Kidney (tissue), 14 donors: Measurements from ENCODE around the gene BCL2L15. TPM values are rescaled to one million over a fixed set of nuclear protein-coding genes. Genes with fewer than 3 reads are reported as not detected.
A peak's percentile ranks its signal among the peaks of the same experiment; 100 is the strongest.

Source experiments
- DNase-seq, 5 donors: peaks; one replicate each; pipeline ENCODE4 v3.0.0-alpha.2; 2013 to 2020
- FAIRE-seq: peaks from 2 replicates; lab custom pipeline; 2012; peaks lifted over from hg19 to GRCh38; lab: Jason Lieb, UNC
- H3K27ac ChIP-seq, 2 donors: one replicate each; pipeline ENCODE4 v1.7.0; 2013; ENCODE audit warnings: low read depth in 2 of 2, low read length in 2 of 2, inconsistent platforms in 1 of 2
- H3K27me3 ChIP-seq: one replicate; pipeline ENCODE4 v1.7.1; 2013; ENCODE audit warnings: low read length, inconsistent platforms; ENCODE audit not compliant: control insufficient read depth, insufficient read depth
- H3K36me3 ChIP-seq, 3 donors: one replicate each; pipeline versions ENCODE4 v1.7.0 to v1.7.1; 2013; ENCODE audit warnings: low read length in 3 of 3, control low read depth in 1 of 3, inconsistent platforms in 1 of 3; ENCODE audit not compliant: insufficient read depth in 3 of 3, control insufficient read depth in 2 of 3
- H3K4me1 ChIP-seq, 3 donors: one replicate each; pipeline versions ENCODE4 v1.7.0 to v1.7.1; 2013; ENCODE audit warnings: low read length in 3 of 3, inconsistent platforms in 1 of 3, low read depth in 1 of 3; ENCODE audit not compliant: control insufficient read depth in 2 of 3, insufficient read depth in 2 of 3
- H3K4me3 ChIP-seq, 3 donors: one replicate each; pipeline versions ENCODE4 v1.7.0 to v1.8.1; 2013; ENCODE audit warnings: low read length in 3 of 3, control low read depth in 1 of 3, inconsistent platforms in 1 of 3
- H3K9ac ChIP-seq, 3 donors: one replicate each; pipeline versions ENCODE4 v1.7.0 to v1.7.1; 2013; ENCODE audit warnings: low read length in 3 of 3, control low read depth in 1 of 3, inconsistent platforms in 1 of 3
- H3K9me3 ChIP-seq, 3 donors: one replicate each; pipeline versions ENCODE4 v1.7.0 to v1.7.1; 2013; ENCODE audit warnings: low read length in 3 of 3, control low read depth in 1 of 3, inconsistent platforms in 1 of 3; ENCODE audit not compliant: control insufficient read depth in 2 of 3, insufficient read depth in 1 of 3
- intact Hi-C: fragments of 100-400 bp; cut with DNase I; formaldehyde crosslinking; loops from one replicate; pipeline ENCODE4 v1.11.1; 2022
- polyA plus RNA-seq: library from polyadenylated mRNA; stranded (reverse); fragments of 350-450 nt; fragmentation: Illumina TruSeq; extraction: RNeasy Lipid Tissue Mini Kit (QIAGEN cat#74804); gene quantifications from one replicate; pipeline ENCODE4 v1.2.3, GENCODE V29; 2014; ENCODE audit warnings: low read depth, low replicate concordance; ENCODE audit not compliant: insufficient read depth
- total RNA-seq: library from RNA; stranded (reverse); fragmentation: NEBNext Ultra II Directional; extraction: Animal tissue kit (Norgen Biotek cat#: 25700); gene quantifications from one replicate; pipeline ENCODE4 v1.2.1, GENCODE V29; 2021
- TF ChIP-seq, protein P1 (sequence below): IDR thresholded peaks from 3 replicates; pipeline ENCODE4 v1.5.1; 2012; ENCODE audit warnings: mild to moderate bottlenecking, moderate library complexity, borderline replicate concordance; ENCODE audit not compliant: insufficient read depth; ENCODE audit errors: extremely low read depth
- donor health status: control.
- donor health status: control.
- donor health status: control.
- donor health status: control.
- donor health status: control.
- donor health status: DM: yes; HTN: yes; CAD: no.
- donor health status: Normal renal cell carcinoma (clear cell type).

The BCL2L15 gene
- total and polyA plus RNA-seq, 2 donors from 2014 or later, result 2.2 to 34.3 TPM

DNA sequence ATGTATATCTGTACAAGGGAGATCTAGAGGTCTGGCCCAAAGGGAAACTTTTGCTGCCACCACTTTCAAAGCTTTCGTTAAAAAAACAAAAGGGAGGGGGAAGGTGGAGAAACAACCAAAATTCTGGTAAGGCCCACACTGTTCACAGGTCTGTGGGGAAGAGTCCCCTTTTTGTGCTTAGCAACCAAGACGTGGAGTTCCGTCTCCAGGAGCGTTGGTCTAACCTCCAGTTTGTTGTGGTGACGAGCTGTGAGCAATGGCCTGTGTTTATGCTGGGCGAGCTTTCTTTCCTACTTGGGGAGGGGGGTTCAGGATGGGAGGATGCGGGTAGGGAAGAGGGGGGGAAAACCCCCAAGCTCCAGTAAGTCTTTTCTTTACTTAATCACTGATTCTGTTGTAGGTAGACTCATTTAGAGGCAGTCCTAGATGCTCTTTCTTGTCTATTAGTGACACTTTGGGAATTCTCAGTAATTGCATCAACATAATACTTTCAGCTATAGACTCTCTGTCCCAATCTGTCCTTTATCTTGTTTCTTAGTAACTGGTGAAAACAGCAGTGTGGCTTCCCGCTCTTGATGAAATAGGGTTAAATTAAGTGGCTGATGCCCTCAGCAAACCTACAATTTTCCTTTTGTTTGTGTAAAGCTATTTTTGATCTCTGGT, 43.2 kb upstream of the BCL2L15 start:
- Histone ChIP-seq H3K27me3 (no peaks in the 10 kb centered on the region), H3K4me3 (peak overlapping the region; percentile 81 to 95 (median 92)), H3K27ac (peak overlapping the region; percentile 85 to 99), H3K36me3 (no peaks in the 10 kb centered on the region), H3K9ac (peak overlapping the region; percentile 75 to 90 (median 89)), H3K4me1 (peaks cover 7 to 12% (median 8%) of the 10 kb centered on the region in 3 donors), H3K9me3 (no peaks in the 10 kb centered on the region)
- FAIRE-seq (no peak), DNase-seq (peak in 4 of 5 donors; percentile 57 to 86 (median 78))
- intact Hi-C loops, result no loop called here
- TF ChIP-seq, protein P1, sequence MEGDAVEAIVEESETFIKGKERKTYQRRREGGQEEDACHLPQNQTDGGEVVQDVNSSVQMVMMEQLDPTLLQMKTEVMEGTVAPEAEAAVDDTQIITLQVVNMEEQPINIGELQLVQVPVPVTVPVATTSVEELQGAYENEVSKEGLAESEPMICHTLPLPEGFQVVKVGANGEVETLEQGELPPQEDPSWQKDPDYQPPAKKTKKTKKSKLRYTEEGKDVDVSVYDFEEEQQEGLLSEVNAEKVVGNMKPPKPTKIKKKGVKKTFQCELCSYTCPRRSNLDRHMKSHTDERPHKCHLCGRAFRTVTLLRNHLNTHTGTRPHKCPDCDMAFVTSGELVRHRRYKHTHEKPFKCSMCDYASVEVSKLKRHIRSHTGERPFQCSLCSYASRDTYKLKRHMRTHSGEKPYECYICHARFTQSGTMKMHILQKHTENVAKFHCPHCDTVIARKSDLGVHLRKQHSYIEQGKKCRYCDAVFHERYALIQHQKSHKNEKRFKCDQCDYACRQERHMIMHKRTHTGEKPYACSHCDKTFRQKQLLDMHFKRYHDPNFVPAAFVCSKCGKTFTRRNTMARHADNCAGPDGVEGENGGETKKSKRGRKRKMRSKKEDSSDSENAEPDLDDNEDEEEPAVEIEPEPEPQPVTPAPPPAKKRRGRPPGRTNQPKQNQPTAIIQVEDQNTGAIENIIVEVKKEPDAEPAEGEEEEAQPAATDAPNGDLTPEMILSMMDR, result no peak

DNA sequence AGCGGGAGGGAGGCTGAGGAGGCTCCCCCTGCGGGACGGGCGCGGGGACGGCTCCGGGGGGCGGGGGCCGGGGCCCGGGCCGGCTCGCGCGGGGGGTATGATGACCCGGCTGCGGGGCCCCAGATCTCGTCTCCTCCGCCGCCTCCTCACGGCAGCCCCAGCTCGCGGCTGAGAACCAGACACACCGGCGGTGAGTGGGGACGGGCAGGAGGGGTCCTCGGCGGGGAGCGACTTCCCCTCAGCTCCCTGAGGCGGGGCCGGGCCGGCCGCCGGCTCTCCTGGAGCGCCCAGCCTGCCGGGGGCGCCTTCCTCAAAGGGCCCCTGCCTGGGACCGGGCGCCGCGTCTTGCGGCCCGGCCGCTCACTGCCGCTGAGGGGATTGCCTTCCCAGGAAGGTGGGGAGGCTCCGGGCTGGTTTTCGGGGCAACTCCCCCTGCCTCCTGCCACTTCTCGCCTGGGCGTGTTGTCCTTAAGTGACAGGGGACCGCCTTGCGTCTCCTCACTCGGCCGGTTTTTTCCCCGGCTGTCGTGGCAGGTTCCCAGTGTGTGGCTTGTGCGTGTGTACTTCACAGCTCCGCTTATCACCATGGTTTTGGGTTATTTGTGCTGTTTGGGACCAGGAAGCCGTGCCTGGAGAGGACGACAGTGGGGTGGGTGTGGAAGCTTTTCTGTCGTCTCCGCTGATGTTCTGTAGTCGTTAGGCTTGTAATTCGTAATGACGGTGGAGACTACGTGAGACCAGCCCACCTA, 42.5 kb upstream of the BCL2L15 start:
- TF ChIP-seq, protein P1, result no peak
- Histone ChIP-seq H3K27ac (peak overlapping the region; percentile 92 to 99), H3K9ac (peak overlapping the region; percentile 75 to 90 (median 89)), H3K36me3 (no peaks in the 10 kb centered on the region), H3K4me1 (peaks cover 7 to 12% (median 8%) of the 10 kb centered on the region in 3 donors), H3K4me3 (peak overlapping the region; percentile 81 to 95 (median 92)), H3K9me3 (no peaks in the 10 kb centered on the region), H3K27me3 (no peaks in the 10 kb centered on the region)
- intact Hi-C loops, result no loop called here
- DNase-seq (peak; percentile 56 to 85 (median 72)), FAIRE-seq (no peak)

DNA sequence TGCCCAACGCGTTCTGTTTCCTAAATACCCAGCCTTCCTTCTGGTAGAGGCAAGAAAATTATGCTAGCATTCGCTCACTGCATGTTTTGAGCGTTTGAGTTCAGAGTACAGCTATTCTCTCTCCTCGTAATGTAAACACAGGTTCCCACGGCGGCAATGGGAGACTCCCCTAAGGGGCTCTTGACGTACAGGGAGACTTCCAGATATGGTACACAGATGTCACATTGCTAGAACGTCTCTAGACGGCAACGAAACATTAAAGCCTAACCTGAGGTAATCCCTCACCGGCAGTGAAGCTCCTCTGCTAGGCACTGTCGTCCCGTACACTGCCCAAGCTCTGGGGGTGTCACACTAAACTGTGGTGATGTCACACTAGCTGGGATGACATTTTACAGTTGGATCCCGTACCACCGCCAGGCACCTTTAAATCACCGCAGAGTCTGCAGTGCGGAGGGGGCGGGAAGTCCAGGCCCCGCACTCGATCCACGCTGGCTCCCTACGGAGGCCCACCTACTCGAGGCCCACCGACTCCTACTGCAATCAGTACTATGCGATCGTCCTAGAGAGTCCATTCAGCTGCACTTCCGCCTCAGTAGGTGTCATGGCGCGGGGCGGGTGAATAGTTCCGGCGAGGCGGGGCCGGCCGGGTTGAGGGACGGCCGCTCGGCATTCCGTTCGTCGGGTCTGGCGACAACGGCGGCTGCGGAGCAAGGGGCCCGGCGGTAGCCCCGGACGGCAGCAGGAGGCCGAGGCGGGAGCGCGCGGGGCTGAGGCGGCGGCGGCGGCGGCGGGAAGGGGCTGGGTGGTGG, 41.8 kb upstream of the BCL2L15 start, which contains the start of gene HIPK1:
Gene HIPK1 (plus strand): TSS at position 384 of the 809 bp plus-strand sequence.
- TF ChIP-seq, protein P1, result peak; percentile 6
- H3K27me3 ChIP-seq, result no peaks in the 10 kb centered on the region
- FAIRE-seq, result no peak
- H3K9ac ChIP-seq, result peak within 1 kb of the TSS; percentile 92 to 96 (median 96)
- H3K4me1 ChIP-seq, result peaks cover 7 to 12% (median 8%) of the 10 kb centered on the region in 3 donors
- peak; percentile 95 to 98 (median 97) for DNase-seq
- H3K36me3 ChIP-seq, result no peaks in the 10 kb centered on the region
- peak within 1 kb of the TSS; percentile 92 to 99 for H3K27ac ChIP-seq
- H3K9me3 ChIP-seq, result no peaks in the 10 kb centered on the region
- H3K4me3 ChIP-seq, result peak within 1 kb of the TSS; percentile 93 to 99 (median 95)
- intact Hi-C loops, result no loop called here
